ENCODE data around the gene VWA3A.
"Not testable (repeated sequence)": the region's sequence is repeated elsewhere in the genome, so short reads cannot be mapped to it uniquely, and the experiment has no call there.

The VWA3A gene

DNA sequence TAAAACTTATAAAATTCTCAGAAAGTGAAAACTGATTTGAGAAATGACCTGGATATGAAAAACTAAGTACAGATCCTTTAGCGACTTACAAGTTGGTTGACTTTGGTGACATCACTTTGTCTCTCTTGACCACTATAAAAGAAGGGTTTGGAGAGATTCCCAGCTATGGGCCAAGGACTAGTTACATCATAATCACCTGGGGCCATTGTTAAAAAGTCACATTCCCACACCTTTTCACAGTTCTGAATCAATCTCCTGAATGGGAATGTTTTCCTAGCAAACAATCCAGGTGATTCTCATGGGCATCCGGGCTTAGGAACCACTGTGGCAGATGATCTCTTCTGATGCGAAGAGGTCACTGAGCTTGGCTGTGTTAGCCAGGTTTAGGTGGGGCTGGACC lies 620 bp upstream of the VWA3A start:
- DNase-seq, result no peak

DNA sequence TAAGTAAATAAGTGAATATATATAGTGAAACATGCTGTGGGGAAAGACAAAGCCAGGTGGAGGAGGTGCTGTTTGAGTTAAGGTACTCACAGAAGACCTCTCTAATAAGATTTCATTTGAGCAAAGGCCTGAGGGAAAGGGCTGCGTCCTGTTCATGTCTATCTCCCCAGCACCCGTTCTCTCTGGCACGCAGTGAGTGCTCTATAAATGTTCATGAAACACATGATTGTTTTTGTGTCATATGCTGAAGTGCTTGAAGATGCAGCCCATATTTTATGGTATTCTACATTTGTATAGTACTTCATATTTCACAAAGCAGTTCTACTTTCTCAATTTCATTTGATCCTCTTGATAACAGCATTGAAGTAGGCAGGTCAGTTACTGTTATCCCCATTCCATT lies 990 bp downstream of the VWA3A start:
- DNase-seq, result no peak

DNA sequence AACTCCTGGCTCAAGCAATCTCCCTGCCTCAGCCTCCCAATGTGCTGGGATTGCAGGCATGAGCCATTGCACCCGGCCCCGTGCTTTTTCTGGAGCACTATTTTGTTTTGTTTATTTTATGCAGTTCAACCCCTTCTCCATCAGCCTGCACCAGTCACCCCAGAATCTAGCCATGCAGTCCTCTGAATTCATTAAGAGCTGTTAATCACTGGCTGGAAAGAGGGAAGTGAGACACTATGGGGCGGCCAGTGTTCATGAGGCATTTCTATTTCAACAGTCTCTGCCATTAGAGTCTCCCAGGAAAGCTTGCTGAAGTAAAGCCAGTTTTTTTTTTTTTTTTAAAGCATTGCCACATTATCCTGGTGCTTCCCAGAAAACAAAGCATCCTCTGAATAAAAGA lies 1.7 kb downstream of the VWA3A start:
- DNase-seq, result no peak

DNA sequence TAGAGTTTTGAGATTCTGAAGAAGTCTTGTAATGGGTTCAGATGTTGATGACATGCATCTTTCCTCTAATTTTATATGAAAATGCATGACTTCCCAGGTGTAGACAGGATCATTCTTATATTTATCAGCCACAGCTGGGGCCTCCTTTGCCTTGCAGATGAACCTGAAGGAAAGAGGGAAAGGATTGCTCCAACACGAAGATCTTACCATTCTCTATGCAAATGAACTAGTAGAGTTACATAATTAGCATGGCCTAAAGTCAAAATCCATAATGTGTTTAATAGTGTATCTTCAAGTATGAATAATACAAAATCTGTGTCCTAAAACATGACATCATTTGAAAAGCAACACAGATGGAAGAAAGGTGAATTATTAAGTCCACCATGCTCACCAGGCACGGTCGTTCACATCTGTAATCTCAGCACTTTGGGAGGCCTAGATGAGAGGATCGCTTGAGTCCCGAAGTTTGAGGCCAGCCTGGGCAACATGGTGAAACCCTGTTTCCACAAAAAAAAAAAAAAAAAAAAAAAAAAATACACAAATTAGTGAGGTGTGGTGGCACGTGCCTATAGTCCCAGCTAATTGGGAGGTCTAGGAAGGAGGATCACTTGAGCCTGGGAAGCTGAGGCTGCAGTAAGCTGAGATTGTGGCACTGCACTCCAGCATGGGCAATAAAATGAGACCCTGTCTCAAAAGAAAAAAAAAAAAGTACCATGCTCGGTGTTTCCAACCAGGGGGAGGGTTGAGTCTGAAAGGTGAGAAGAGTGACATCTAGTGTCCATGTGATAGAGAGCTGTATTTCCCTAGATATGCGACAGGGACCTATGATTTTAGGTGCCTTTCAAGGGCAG lies 6.3 kb downstream of the VWA3A start:
- DNase-seq, result no peak

DNA sequence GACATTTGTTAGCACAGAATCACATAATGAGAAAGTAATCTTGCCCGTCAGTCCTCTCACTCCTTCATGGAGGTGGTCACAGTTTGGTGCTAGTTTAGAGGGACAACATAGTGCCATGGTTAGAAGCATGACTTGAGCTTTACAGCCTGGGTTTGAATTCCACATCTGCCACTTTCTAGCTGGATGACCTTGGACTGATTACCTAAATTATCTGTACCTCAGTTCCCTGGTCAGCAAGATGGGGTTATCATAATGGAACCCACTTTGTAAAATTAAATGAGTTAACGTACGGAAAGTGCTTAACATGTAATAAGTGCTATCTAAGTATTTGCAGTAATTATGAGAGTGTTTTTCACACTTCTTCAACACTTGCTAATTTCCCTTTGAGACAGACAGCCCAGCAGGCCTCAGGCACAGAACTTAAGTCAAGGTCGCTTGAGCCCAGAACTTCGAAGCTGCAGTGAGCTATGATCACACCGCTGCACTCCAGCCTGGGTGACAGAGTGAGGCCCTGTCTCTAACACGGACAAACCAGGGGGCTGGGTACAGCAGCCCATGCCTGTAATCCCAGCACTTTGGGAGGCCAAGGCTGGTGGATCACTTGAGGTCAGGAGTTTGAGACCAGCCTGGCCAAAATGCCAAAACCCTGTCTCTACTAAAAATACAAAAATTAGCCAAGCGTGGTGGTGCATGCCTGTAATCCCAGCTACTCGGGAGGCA lies 7.1 kb downstream of the VWA3A start:
- DNase-seq, result no peak

DNA sequence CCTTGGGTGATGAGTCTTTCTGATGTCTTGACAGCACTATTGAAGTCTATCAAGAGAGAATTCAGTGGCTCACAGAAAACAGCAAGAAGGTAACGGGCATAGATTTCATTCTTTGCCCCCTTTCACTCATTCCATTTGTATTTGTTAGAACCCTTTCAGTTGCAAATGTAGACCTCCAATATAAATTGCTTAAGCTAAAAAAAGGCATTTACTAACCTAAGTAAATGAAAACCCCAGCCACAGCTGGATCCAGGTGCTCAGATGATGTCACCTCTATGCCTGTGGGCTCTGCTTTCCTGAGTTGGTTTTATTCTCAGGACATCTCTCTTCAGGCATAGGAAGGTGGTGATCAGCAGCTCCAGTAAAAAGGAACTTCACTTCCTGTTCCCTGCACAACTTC lies 11.1 kb downstream of the VWA3A start:
- DNase-seq, result no peak

DNA sequence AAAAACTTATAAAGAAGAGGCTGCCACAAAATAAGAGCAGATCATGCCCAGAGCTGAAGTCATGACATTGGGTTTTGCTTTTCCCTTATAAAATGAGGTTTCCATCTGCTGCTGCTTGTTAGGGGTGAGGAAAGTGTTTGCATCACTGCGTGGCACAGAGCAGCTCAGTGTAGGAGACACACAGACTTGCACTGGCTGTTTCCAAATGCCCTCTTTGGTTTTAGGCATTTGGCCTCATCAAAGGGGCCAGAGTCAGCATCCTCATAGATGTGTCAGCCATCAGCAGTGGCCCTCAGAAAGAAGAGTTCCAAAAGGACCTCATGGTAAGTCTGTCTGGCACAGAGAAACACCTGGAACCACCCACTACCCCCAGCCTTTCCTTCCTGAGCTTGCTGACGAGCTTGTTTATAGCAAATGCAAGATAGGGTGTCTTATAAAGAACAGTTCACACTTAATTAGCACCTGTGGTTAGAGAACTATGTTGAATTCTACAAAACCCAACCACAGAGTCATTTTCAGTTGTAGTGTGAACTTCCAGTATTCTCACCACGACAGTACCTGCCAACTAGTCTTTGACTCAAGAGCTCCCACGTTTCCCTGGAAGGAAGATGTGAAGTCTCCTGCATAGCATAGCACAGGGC lies 17.0 kb downstream of the VWA3A start:
- DNase-seq, result no peak

DNA sequence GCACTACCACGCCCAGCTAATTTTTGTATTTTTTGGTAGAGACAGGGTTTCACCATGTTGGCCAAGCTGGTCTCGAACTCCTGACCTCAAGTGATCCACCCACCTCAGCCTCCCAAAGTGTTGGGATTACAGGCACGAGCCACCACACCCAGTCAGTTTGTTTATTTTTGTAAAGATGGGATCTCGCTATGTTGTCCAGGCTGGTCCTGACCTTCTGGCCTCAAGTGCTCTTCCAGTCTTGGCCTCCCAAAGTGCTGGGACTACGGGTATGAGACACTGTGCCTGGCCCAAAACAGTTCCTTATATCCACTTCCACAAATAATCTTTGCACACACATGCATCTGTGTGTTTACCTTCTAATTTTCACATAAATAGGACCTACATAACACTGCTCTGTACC lies 19.3 kb downstream of the VWA3A start:
- DNase-seq, result not testable (repeated sequence)

DNA sequence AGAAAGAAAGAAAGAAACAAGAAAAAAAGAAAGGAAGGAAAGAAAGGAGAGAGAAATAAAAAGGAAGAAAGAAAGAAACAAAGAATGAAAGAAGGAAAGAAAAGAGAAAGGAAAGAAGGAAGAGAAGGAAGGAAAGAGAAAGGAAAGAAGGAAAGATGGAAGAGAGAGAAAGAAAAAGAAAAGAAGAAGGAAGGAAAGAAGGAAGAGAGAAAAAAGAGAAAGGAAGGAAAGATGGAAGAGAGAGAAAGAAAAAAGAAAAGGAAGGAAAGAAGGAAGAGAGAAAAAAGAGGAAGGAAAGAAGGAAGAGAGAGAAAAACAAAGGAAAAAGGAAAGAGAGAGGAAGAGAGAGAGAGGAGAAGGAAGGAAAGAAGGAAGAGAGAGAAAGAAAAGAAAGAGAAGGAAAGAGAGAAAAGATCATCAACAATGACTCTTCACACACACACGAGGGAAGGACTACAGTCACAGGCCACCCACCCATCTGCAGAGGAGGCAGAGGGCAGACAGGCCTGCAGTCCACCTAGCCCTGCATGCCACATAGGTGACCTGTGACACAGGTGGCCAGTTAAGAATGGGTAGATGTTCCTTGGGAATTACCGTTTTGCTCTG lies 23.9 kb downstream of the VWA3A start:
- no peak for DNase-seq

DNA sequence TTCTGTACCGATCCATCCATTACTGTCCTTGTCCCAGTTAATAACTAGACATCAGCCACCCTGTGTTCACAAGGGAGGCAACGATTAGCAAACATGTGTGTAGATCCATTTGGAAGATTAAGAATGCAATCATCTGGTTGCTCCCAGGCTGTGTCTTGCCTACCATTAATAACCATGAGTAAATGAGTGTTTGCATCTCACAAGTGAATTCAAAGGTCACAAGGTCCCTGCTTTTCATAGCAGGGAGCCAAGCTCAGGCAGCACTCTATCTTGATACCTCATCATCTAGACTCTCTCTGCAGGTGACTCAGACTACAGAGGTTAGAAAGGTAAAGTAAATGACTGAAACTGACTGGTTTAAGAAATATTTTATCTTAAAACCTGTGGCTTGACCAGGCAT lies 25.3 kb downstream of the VWA3A start:
- no peak for DNase-seq

DNA sequence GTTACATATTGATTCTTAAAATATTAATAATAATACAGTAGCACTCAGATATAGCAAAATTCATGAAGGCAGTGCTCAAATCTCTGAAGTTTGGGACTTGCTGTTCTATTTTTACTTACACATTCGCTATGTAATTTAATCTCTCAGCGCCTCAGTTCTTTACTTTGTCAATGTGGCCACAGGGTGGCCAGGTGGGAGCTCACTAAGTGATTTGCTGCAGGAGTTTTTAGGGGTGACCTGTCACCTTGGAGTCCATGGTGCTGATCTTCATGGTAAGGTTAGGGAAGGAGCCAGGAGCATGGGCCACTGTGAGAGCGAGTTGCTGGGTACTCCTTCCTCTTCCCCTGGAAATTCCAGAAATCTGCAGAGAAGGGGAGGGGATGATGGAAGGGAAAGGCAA lies 28.1 kb downstream of the VWA3A start:
- DNase-seq, result no peak

DNA sequence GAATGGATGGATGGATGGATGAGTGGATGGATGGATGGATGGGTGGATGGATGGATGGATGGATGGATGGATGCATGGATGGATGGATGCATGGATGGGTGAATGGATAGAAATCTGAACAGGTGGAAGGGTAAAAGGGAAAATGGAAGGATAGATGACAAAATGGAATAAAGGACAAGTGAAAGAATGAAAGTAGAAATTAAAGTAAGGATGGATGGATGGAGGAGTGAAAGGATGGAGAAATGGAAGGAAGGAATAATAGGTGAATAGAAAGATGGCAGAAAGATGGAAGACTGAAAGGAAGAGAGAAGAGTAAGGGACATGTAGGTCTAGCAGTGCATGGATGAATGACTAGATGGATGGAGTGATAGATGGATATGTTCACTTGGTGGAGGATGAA lies 29.9 kb downstream of the VWA3A start:
- DNase-seq, result no peak

DNA sequence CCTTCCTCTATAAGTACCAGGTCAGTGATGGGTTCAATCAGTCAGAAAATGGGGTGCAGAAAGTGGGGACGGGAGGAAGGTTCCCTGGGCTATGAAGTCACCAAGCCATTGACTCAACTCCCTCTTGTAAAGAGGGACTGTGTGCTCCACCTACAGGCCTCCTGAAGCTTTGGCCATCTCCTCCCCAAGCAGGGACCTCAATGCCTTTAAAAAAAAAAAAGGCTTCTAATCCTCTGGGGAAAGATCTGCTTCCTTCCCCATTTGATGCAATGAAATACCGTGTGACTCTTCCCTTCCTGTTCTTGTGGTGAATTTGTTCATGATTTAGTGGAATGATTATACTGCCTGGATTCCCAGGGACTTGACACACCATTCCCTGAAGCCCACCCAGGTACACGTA lies 30.8 kb downstream of the VWA3A start:
- no peak for DNase-seq

DNA sequence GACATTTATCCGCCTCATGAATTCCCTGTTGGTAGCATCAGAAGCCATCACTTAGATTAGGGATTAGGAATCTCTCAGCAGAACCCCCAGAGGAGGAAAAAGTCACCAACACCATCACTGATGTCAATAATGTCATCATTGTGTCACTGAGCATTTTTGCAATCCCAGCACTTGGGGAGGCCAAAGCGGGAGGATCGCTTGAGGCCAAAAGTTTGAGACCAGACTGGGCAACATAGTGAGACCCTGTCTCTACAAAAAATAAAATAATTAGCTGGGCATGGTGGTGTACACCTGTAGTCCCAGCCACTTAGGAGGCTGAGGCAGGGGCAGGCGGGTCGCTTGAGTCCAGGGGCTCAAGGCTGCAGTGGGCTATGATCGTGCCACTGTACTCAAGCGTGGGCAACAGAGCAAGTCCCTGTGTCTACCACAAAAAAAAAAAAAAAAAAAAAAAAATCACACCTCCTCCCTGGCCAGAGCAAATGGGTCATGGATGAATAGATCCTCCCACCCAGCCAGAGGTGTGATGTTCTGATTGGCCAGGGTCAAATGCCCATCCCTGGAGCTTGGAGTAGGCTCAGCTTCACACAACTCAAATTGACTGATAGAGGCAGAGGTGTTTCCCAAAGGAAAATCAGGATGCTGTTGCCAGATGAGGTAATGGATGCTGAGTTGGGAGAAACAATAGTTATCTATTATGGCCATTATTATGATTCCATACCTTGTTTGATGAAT lies 31.6 kb downstream of the VWA3A start:
- DNase-seq, result no peak

DNA sequence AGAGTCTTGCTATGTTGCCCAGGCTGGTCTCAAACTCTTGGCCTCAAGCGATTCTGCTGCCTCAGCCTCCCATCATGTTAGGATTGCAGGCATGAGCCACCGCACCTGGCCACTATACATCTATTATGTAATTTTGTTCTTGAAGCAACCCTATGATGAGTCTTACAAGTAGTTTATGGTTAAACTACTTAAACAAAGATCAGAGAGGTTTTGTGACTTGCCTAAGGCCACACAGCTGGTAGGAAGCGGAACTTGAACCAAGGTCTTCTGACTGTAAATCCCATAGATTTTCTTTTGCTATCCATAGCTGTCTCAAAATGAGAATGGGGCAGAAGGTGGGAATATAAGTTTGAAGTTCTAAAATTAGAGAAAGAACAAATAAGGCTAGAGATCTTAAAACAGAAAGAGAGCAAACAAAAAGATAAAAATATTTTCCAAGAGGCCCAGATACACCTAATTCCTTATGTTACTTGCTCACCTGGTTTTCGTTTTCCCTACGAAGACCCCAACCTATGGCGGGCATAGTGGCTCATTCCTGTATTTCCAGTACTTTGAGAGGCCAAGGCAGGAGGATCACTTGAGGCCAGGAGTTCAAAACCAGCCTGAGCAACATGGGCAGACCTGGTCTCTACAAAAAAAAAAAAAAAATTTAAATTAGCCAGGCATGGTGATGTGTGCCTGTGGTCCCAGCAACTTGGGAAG lies 32.4 kb downstream of the VWA3A start:
- DNase-seq, result no peak

DNA sequence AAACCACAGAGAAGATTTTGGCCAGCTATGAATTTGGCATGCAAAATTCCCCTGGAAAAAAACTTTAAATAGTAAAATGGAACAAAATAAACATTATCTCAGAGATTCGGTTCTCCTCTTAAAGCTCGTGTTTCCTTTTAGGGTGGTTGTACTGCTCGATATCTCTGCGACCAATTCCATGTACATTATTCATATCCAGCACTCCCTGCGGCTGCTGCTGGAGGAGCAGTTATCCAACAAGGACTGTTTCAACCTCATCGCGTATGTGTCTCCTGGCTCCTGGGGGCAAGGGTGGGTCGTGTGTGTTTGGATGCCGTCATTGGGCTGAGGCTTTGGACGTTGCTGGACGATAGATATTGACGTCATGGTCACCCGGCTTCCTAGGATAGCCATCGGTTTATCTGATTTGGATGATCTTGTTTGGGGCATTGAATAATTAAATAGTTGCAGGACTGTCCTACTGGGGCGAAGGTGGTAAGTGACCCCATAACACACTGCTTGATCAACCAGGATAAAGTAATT lies 33.8 kb downstream of the VWA3A start:
- no peak for DNase-seq

DNA sequence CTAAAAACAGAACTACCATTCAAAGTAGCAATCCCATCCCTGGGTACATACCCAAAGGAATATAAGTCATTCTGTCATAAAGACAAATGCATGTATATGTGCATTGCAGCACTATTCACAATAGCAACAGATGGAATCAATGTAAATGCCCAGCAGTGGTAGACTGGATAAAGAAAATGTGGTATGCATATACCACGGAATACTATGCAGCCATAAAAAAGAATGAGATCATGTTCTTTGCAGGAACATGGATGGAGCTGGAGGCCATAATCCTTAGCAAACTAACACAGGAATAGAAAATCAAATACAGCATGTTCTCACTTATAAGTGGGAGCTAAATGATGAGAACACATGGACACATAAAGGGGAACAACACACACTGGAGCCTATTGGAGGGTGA lies 36.2 kb downstream of the VWA3A start:
- DNase-seq, result not testable (repeated sequence)

DNA sequence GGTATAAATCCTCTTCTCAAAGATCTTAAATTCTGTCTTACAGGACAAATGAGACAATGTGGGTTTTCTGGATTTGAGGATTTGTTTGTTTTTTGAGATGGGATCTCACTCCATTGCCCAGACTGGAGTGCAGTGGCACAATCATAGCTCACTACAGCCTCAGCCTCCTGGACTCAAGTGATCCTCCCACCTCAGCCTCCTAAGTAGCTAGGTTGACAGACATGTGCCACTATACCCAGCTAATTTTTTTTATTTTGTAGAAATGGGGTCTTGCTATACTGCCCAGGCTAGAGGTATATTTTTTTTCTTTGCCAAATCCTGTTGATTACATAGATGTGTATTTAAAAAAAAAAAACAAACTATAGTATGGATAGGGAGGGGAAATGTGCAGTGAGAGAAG lies 38.2 kb downstream of the VWA3A start:
- DNase-seq, result no peak

DNA sequence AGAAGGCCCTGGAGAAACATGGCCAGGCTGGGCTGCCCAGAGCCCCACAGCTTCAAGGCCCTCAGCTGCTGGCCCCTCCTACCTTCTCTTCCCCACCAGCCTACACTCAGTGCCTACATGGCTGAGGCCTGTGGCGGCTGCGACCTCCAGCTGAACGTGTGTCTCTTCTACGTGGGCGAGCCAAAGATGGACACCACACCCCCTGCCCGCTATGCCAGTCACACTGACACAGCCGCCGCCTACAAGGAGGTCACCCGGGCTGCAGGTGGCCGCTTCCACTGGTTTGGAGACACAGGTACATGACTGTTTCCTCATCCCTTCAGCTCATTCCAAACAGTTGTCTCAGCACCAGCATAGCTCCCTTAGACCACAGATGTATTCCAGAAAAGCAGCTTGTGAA lies 40.5 kb downstream of the VWA3A start:
- DNase-seq, result no peak

DNA sequence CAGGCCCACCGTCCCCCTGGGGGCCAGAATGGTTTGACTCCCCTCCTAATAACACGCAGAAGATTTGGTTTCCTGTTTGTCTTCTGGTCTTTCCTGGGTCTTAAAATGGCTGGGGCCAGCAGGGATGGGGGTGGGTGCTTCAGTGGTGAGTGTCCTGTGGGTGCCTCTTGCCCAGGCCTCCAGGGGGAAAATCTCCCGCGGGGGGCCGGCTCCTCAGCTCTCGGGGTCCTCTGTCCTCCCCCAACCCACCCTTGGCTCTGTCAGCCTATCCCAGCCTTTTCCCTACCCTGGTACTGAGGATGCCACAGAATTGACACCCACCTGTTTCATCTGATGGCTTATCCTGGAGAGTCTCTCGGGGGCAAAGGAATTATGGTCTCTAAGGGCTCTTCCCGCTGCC lies 46.1 kb downstream of the VWA3A start:
- DNase-seq, result no peak

DNA sequence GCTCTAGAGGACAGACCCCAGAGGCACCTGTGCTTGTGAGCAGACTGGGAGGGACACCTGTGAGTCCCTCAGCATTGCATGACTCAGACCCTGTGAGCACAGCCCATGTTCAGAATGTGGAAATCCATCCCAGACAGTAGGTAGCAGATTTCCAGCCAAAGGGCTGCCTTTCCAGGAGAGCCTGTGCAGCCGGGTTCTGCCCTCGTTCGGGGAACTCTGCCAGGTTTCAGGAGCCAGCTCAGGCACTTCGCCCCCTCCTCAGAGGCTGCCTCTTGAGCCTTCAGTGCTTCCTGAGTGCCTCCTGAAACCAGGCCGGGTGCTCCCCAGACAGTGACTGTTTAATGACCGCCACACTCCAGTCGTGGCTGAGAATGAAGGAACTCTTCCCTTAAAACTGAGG lies 46.7 kb downstream of the VWA3A start:
- DNase-seq, result no peak

DNA sequence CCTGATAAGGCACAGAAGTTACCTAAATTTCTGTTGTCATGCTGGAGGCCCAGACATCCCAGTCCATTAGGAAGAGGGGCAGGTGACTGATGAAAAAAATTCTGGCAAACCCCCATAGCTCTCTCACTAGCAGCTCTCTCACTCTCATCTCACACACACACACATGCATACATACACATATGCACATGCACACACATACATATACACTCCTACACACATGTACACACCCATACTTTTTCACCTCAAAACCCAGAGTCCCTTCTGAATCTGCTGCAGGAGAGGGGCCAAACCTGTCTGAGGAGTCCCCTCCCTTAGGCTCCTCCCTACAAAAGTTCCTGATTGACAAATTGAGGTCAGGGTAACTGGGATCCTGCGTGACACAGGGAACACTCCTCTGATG lies 47.4 kb downstream of the VWA3A start:
- DNase-seq, result no peak

Measured in activated T-cell treated with anti-CD3 and anti-CD28 coated beads for 4 hours (primary cell).